Stimulated activated CD4-positive, alpha-beta T cell treated with anti-CD3 and anti-CD28 coated beads, TNF-alpha, amount 100 ng/mL, for 48 hours (primary cell): Measurements from ENCODE around the gene PEX11G.
A peak's percentile ranks its signal among the peaks of the same experiment; 100 is the strongest.
"Not testable (repeated sequence)": the region's sequence is repeated elsewhere in the genome, so short reads cannot be mapped to it uniquely, and the experiment has no call there.

Source experiments
- DNase-seq, 3 donors: peaks; one replicate each; pipeline ENCODE4 v3.0.0-alpha.2; 2020; ENCODE audit warnings: low read depth in 3 of 3

Gene PEX11G

GRCh38 chr19:7467009-7467989, 21.5 kb downstream of the PEX11G start:
- DNase-seq = no peak

- no peak for DNase-seq
Measured at GRCh38 chr19:7463575-7463974, 25.3 kb downstream of the PEX11G start.

GRCh38 chr19:7461841-7462629, 26.8 kb downstream of the PEX11G start:
- DNase-seq = no peak

- DNase-seq = no peak
Measured at GRCh38 chr19:7460562-7460966, 28.3 kb downstream of the PEX11G start.

GRCh38 chr19:7459773-7460172, 29.1 kb downstream of the PEX11G start:
- no peak for DNase-seq

- no peak for DNase-seq
Measured at GRCh38 chr19:7458675-7459074, 30.2 kb downstream of the PEX11G start.

- DNase-seq = peak in 1 of 3 donors; percentile 18
Measured at GRCh38 chr19:7456964-7457541, 31.8 kb downstream of the PEX11G start.

GRCh38 chr19:7455600-7456296, 33.1 kb downstream of the PEX11G start:
- no peak for DNase-seq

GRCh38 chr19:7454998-7455397, 33.8 kb downstream of the PEX11G start:
- DNase-seq = no peak

- DNase-seq = no peak
Measured at GRCh38 chr19:7450243-7451223, 38.3 kb downstream of the PEX11G start.

GRCh38 chr19:7449391-7450070, 39.3 kb downstream of the PEX11G start:
- DNase-seq = not testable (repeated sequence)

GRCh38 chr19:7447648-7448047, 41.2 kb downstream of the PEX11G start:
- DNase-seq = no peak

GRCh38 chr19:7445104-7445503, 43.7 kb downstream of the PEX11G start:
- no peak for DNase-seq

- no peak for DNase-seq
Measured at GRCh38 chr19:7444042-7444441, 44.8 kb downstream of the PEX11G start.

GRCh38 chr19:7442423-7442822, 46.4 kb downstream of the PEX11G start:
- no peak for DNase-seq

GRCh38 chr19:7441468-7442146, 47.2 kb downstream of the PEX11G start:
- no peak for DNase-seq

GRCh38 chr19:7440188-7440975, 48.5 kb downstream of the PEX11G start:
- no peak for DNase-seq

- no peak for DNase-seq
Measured at GRCh38 chr19:7435586-7435985, 53.2 kb downstream of the PEX11G start.
